ENCODE data around the gene SFI1.

The SFI1 gene

GRCh38 chr22:31572939-31573338, 76.6 kb downstream of the SFI1 start:
- Histone ChIP-seq H3K4me3 (ENCODE audit: insufficient read depth in 1 of 2, low read depth in 1 of 2, low read length in 2 of 2) (no peak overlapping the region), H3K4ac (ENCODE audit: low read depth in 1 of 2, low read length in 2 of 2) (no peak overlapping the region), H2BK120ac (ENCODE audit: low read depth, low read length) (no peak overlapping the region), H3K9me3 (ENCODE audit: control insufficient read depth, low read length) (no peaks in the 10 kb centered on the region), H2AFZ (ENCODE audit: low read depth, low read length) (no peak overlapping the region), H2BK12ac (ENCODE audit: low read length in 2 of 2) (no peak overlapping the region), H3K79me1 (replicated peaks; ENCODE audit: low read length, poor library complexity, severe bottlenecking) (no peaks in the 10 kb centered on the region), H4K8ac (ENCODE audit: low read length) (no peak overlapping the region), H3K4me2 (ENCODE audit: low read length, poor library complexity, severe bottlenecking) (no peak overlapping the region), H3K36me3 (ENCODE audit: control insufficient read depth in 1 of 2, insufficient read depth in 2 of 2, low read depth in 1 of 2, low read length in 2 of 2) (peaks cover 11 to 26% of the 10 kb centered on the region in 2 experiments), H2AK5ac (ENCODE audit: low read length, severe bottlenecking) (no peak overlapping the region), H3K23ac (ENCODE audit: low read length in 2 of 2) (no peak overlapping the region), H3K27ac (ENCODE audit: low read length, poor library complexity, severe bottlenecking) (no peak overlapping the region), H3K14ac (ENCODE audit: low read length in 2 of 2) (no peak overlapping the region), H2BK15ac (ENCODE audit: low read depth, poor library complexity, severe bottlenecking) (no peak overlapping the region), H3K4me1 (ENCODE audit: control insufficient read depth, insufficient read depth, low read depth, low read length) (no peaks in the 10 kb centered on the region), H2BK5ac (ENCODE audit: low read depth, low read length, poor library complexity, severe bottlenecking) (no peak overlapping the region), H3K27me3 (ENCODE audit: control insufficient read depth in 1 of 2, insufficient read depth in 1 of 2, low read length in 2 of 2) (no peaks in the 10 kb centered on the region), H4K91ac (ENCODE audit: low read length) (no peak overlapping the region), H3K9ac (ENCODE audit: low read length) (no peak overlapping the region), H3K18ac (ENCODE audit: low read depth in 1 of 2, low read length in 2 of 2) (no peak overlapping the region)
- DNase-seq = no peak
- 93% methylated on average over 5 of the region's 5 CpGs for WGBS

DNA sequence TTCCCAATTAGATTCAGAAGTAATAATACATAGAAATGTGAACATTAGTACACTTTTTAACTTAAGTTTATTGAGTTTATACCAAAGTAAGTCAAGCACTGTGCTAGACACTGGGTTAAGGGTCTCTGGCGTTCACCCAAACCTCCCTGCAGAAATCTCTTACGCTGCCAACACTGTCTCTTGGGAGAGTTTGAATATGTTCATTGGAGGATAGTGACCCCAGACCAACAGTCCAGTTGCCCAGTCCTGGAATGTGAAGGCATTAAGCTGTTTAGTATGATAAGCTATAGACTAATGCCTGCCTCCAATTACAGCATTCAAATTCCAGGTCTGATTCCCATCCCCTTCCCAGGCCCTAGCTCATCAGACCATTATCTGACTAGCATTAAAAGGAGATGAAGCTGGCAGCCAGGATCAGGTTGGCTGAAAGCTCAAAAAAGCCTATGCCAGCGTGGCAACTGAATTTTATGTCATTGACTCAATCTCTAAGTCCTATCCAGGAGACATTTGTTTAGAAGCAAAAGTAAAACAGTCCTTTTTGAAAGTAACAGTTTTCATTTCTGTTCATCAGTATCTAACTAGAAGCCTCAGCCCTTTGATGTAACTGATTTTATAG, 77.8 kb downstream of the SFI1 start:
- H2AK5ac ChIP-seq (ENCODE audit: low read length, severe bottlenecking) = no peak overlapping the region
- no peak overlapping the region for H2BK120ac ChIP-seq (ENCODE audit: low read depth, low read length)
- 98% methylated on average over 3 of the region's 3 CpGs for WGBS

DNA sequence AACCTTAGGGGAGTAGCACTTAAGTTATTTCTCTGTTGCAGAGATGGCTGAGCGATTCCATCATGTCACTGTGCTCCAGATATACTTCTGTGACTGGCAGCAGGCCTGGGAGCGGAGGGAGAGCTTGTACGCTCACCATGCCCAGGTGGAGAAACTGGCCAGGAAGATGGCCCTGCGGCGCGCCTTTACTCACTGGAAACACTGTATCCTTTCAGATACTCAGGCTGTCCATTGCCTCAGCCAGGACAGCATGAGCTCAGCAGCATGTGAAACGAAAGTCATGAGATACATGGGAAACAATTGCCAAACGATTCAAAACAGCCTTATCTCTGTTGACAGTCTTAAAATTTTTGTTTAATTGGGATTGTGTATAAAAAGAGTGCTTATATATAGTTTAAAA, 78.9 kb downstream of the SFI1 start:
- no peak overlapping the region for H4K8ac ChIP-seq (ENCODE audit: low read length)
- no peak overlapping the region for H3K23ac ChIP-seq (ENCODE audit: low read length in 2 of 2)
- H2BK120ac ChIP-seq (ENCODE audit: low read depth, low read length) = no peak overlapping the region
- no peak overlapping the region for H4K91ac ChIP-seq (ENCODE audit: low read length)
- no peak overlapping the region for H3K9ac ChIP-seq (ENCODE audit: low read length)
- no peak for DNase-seq
- H3K27ac ChIP-seq (ENCODE audit: low read length, poor library complexity, severe bottlenecking) = no peak overlapping the region
- no peak overlapping the region for H3K4ac ChIP-seq (ENCODE audit: low read depth in 1 of 2, low read length in 2 of 2)
- H3K79me1 ChIP-seq (replicated peaks; ENCODE audit: low read length, poor library complexity, severe bottlenecking) = no peaks in the 10 kb centered on the region
- H3K4me3 ChIP-seq (ENCODE audit: insufficient read depth in 1 of 2, low read depth in 1 of 2, low read length in 2 of 2) = no peak overlapping the region
- H3K4me2 ChIP-seq (ENCODE audit: low read length, poor library complexity, severe bottlenecking) = no peak overlapping the region
- H3K9me3 ChIP-seq (ENCODE audit: control insufficient read depth, low read length) = no peaks in the 10 kb centered on the region
- H3K4me1 ChIP-seq (ENCODE audit: control insufficient read depth, insufficient read depth, low read depth, low read length) = no peaks in the 10 kb centered on the region
- no peak overlapping the region for H2BK15ac ChIP-seq (ENCODE audit: low read depth, poor library complexity, severe bottlenecking)
- peaks cover 15 to 35% of the 10 kb centered on the region in 2 experiments for H3K36me3 ChIP-seq (ENCODE audit: control insufficient read depth in 1 of 2, insufficient read depth in 2 of 2, low read depth in 1 of 2, low read length in 2 of 2)
- H3K18ac ChIP-seq (ENCODE audit: low read depth in 1 of 2, low read length in 2 of 2) = no peak overlapping the region
- peak overlapping the region in 1 of 2 experiments; percentile 81 for H2BK12ac ChIP-seq (ENCODE audit: low read length in 2 of 2)
- no peak overlapping the region for H2AFZ ChIP-seq (ENCODE audit: low read depth, low read length)
- no peak overlapping the region for H3K14ac ChIP-seq (ENCODE audit: low read length in 2 of 2)
- no peak overlapping the region for H2BK5ac ChIP-seq (ENCODE audit: low read depth, low read length, poor library complexity, severe bottlenecking)
- H3K27me3 ChIP-seq (ENCODE audit: control insufficient read depth in 1 of 2, insufficient read depth in 1 of 2, low read length in 2 of 2) = no peaks in the 10 kb centered on the region
- H2AK5ac ChIP-seq (ENCODE audit: low read length, severe bottlenecking) = no peak overlapping the region
- WGBS = 97% methylated on average over 8 of the region's 8 CpGs

More for the DNA sequence above, 77.8 kb downstream of the SFI1 start:
- Histone ChIP-seq H3K4me1 (ENCODE audit: control insufficient read depth, insufficient read depth, low read depth, low read length) (no peaks in the 10 kb centered on the region), H3K36me3 (ENCODE audit: control insufficient read depth in 1 of 2, insufficient read depth in 2 of 2, low read depth in 1 of 2, low read length in 2 of 2) (peaks cover 15 to 35% of the 10 kb centered on the region in 2 experiments), H3K4me2 (ENCODE audit: low read length, poor library complexity, severe bottlenecking) (no peak overlapping the region), H2BK15ac (ENCODE audit: low read depth, poor library complexity, severe bottlenecking) (no peak overlapping the region), H3K79me1 (replicated peaks; ENCODE audit: low read length, poor library complexity, severe bottlenecking) (no peaks in the 10 kb centered on the region), H2BK12ac (ENCODE audit: low read length in 2 of 2) (no peak overlapping the region), H3K9ac (ENCODE audit: low read length) (no peak overlapping the region), H3K4me3 (ENCODE audit: insufficient read depth in 1 of 2, low read depth in 1 of 2, low read length in 2 of 2) (no peak overlapping the region), H3K4ac (ENCODE audit: low read depth in 1 of 2, low read length in 2 of 2) (no peak overlapping the region), H3K27me3 (ENCODE audit: control insufficient read depth in 1 of 2, insufficient read depth in 1 of 2, low read length in 2 of 2) (no peaks in the 10 kb centered on the region), H3K23ac (ENCODE audit: low read length in 2 of 2) (no peak overlapping the region), H3K14ac (ENCODE audit: low read length in 2 of 2) (no peak overlapping the region), H3K27ac (ENCODE audit: low read length, poor library complexity, severe bottlenecking) (no peak overlapping the region), H2BK5ac (ENCODE audit: low read depth, low read length, poor library complexity, severe bottlenecking) (no peak overlapping the region), H3K18ac (ENCODE audit: low read depth in 1 of 2, low read length in 2 of 2) (no peak overlapping the region), H3K9me3 (ENCODE audit: control insufficient read depth, low read length) (no peaks in the 10 kb centered on the region), H2AFZ (ENCODE audit: low read depth, low read length) (no peak overlapping the region), H4K91ac (ENCODE audit: low read length) (no peak overlapping the region), H4K8ac (ENCODE audit: low read length) (no peak overlapping the region)
- no peak for DNase-seq

- no peak overlapping the region for H4K8ac ChIP-seq (ENCODE audit: low read length)
- H3K27ac ChIP-seq (ENCODE audit: low read length, poor library complexity, severe bottlenecking) = no peak overlapping the region
- peaks cover 12 to 35% of the 10 kb centered on the region in 2 experiments for H3K36me3 ChIP-seq (ENCODE audit: control insufficient read depth in 1 of 2, insufficient read depth in 2 of 2, low read depth in 1 of 2, low read length in 2 of 2)
- no peak for DNase-seq
- no peak overlapping the region for H3K18ac ChIP-seq (ENCODE audit: low read depth in 1 of 2, low read length in 2 of 2)
- no peaks in the 10 kb centered on the region for H3K4me1 ChIP-seq (ENCODE audit: control insufficient read depth, insufficient read depth, low read depth, low read length)
- no peak overlapping the region for H3K9ac ChIP-seq (ENCODE audit: low read length)
- H3K14ac ChIP-seq (ENCODE audit: low read length in 2 of 2) = no peak overlapping the region
- no peak overlapping the region for H2AK5ac ChIP-seq (ENCODE audit: low read length, severe bottlenecking)
- no peak overlapping the region for H2BK5ac ChIP-seq (ENCODE audit: low read depth, low read length, poor library complexity, severe bottlenecking)
- no peak overlapping the region for H2BK12ac ChIP-seq (ENCODE audit: low read length in 2 of 2)
- H2BK120ac ChIP-seq (ENCODE audit: low read depth, low read length) = no peak overlapping the region
- H2AFZ ChIP-seq (ENCODE audit: low read depth, low read length) = no peak overlapping the region
- no peak overlapping the region for H2BK15ac ChIP-seq (ENCODE audit: low read depth, poor library complexity, severe bottlenecking)
- H4K91ac ChIP-seq (ENCODE audit: low read length) = no peak overlapping the region
- no peak overlapping the region for H3K4me3 ChIP-seq (ENCODE audit: insufficient read depth in 1 of 2, low read depth in 1 of 2, low read length in 2 of 2)
- H3K4me2 ChIP-seq (ENCODE audit: low read length, poor library complexity, severe bottlenecking) = no peak overlapping the region
- H3K23ac ChIP-seq (ENCODE audit: low read length in 2 of 2) = no peak overlapping the region
- no peaks in the 10 kb centered on the region for H3K27me3 ChIP-seq (ENCODE audit: control insufficient read depth in 1 of 2, insufficient read depth in 1 of 2, low read length in 2 of 2)
- over 99% methylated on average over 5 of the region's 5 CpGs for WGBS
- no peaks in the 10 kb centered on the region for H3K9me3 ChIP-seq (ENCODE audit: control insufficient read depth, low read length)
- H3K79me1 ChIP-seq (replicated peaks; ENCODE audit: low read length, poor library complexity, severe bottlenecking) = no peaks in the 10 kb centered on the region
- H3K4ac ChIP-seq (ENCODE audit: low read depth in 1 of 2, low read length in 2 of 2) = no peak overlapping the region
These were observed 81.4 kb downstream of the SFI1 start for GRCh38 chr22:31577711-31578110.
